HepG2 (cell line): ENCODE measurements around the gene JPH4. TPM values are rescaled to one million over a fixed set of nuclear protein-coding genes. Genes with fewer than 3 reads are reported as not detected.

ENCODE experiments used
- ERF ChIP-seq: IDR thresholded peaks from 2 replicates; pipeline ENCODE4 v1.6.1; 2018; ENCODE audit warnings: missing biosample characterization, missing genetic modification reagents
- KLF6 ChIP-seq: IDR thresholded peaks from 2 replicates; pipeline ENCODE4 v1.8.0; 2016; ENCODE audit warnings: missing biosample characterization, missing genetic modification reagents
- REPIN1 ChIP-seq: sonication (generic); formaldehyde crosslinking; IDR thresholded peaks from 2 replicates; pipeline ENCODE4 v1.8.0; 2022; ENCODE audit warnings: missing genetic modification reagents, low read depth, mild to moderate bottlenecking, borderline replicate concordance
- SMC3 ChIP-seq: IDR thresholded peaks from 2 replicates; pipeline ENCODE4 v1.6.1; 2011; ENCODE audit warnings: low read length, improper control_type of control experiment
- SMYD3 ChIP-seq: sonication (generic); formaldehyde crosslinking; IDR thresholded peaks from 2 replicates; pipeline ENCODE4 v1.8.1; 2023; ENCODE audit warnings: mild to moderate bottlenecking, missing genetic modification reagents
- ZNF138 ChIP-seq: sonication (generic); formaldehyde crosslinking; IDR thresholded peaks from 2 replicates; pipeline ENCODE4 v1.5.0; 2020; ENCODE audit warnings: mild to moderate bottlenecking, low read depth, missing genetic modification reagents
- ZNF20 ChIP-seq: sonication (generic); formaldehyde crosslinking; IDR thresholded peaks from 2 replicates; pipeline ENCODE4 v1.4.0; 2020; ENCODE audit warnings: mild to moderate bottlenecking, moderate library complexity, missing genetic modification reagents
- ZNF296 ChIP-seq: sonication (generic); formaldehyde crosslinking; conservative IDR thresholded peaks from 2 replicates; pipeline ENCODE4 v1.5.0; 2020; ENCODE audit warnings: mild to moderate bottlenecking, missing genetic modification reagents
- ZNF660 ChIP-seq: sonication (generic); formaldehyde crosslinking; IDR thresholded peaks from 2 replicates; pipeline ENCODE4 v1.5.1; 2020; ENCODE audit warnings: mild to moderate bottlenecking, low read depth, missing genetic modification reagents, borderline replicate concordance
- ZSCAN29 ChIP-seq: sonication (generic); formaldehyde crosslinking; conservative IDR thresholded peaks from 2 replicates; pipeline ENCODE4 v1.4.0; 2020; ENCODE audit warnings: mild to moderate bottlenecking, missing genetic modification reagents
- polyA plus RNA-seq, 8 experiments: library from polyadenylated mRNA; depleted of rRNA in 3 of 8; stranded (reverse) in 7 of 8; unstranded in 1 of 8; fragments of >200 nt; fragmentation: Illumina TruSeq in 4 of 8; extraction: Trizol in 4 of 8; gene quantifications; 2 replicates each; pipeline versions ENCODE4 v1.2.1 to v1.2.3, GENCODE V29; 2011 to 2016; ENCODE audit warnings: low read depth in 4 of 8, missing spikeins in 1 of 8, mixed read lengths in 1 of 8; ENCODE audit not compliant: insufficient read depth in 1 of 8
- total RNA-seq, 5 experiments: library from RNA; depleted of rRNA; stranded (reverse); fragments of >200 nt; fragmentation: Illumina TruSeq; extraction: Trizol; gene quantifications; 2 replicates each; pipeline ENCODE4 v1.2.3, GENCODE V29; 2016; ENCODE audit warnings: low read depth in 1 of 5
- TF ChIP-seq, protein P1 (sequence below): sonication (generic); formaldehyde crosslinking; IDR thresholded peaks from 2 replicates; pipeline ENCODE4 v1.4.0; 2020; ENCODE audit warnings: mild to moderate bottlenecking, missing genetic modification reagents
- TF ChIP-seq, protein P2 (sequence below): sonication (generic); formaldehyde crosslinking; IDR thresholded peaks from one replicate; pipeline ENCODE4 v1.5.1; 2020; ENCODE audit warnings: mild to moderate bottlenecking, missing genetic modification reagents; ENCODE audit errors: not compliant biosample characterization

Gene JPH4
- total and polyA plus RNA-seq, 2 of the 13 experiments (the other 11 are each of a cell fraction or from before 2014, with no cell fraction given): 0.08 to 0.22 TPM

DNA sequence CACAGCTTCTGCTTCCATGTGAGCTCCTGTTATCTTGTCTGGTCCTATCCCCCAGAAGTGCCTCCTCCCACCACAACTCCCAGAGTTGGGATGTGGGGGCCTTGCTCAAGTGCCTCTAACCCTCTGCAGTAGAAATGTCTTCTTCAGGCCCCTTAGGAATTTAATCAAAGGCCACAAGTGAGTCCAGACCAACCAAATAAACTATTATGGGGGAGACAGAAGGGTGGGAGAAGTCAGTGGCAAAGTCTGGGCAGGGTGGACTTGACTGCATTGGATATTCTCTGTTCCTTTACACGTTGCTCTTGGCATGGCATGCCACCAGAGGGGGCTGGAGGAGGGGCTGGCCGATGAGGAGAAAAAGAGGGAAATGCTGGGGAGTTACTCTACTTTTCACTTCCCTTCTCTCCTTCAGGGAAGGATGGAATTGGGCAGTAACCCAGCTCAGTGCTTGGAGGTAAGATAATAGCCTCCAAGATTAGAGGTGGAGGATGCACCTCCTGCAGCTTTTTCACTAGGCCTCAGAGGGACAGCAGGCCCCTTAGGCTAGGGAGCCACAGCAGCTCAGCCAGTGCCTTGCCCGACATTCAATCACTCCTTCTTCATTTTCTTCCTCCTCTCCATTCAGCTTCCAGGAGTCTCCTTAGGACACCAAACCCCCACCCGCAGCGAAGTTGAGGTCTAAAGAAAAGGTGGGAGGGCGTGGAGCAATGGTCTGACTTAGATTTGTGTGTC is 9.8 kb downstream of the JPH4 start (continued):
- TF ChIP-seq, protein P1, sequence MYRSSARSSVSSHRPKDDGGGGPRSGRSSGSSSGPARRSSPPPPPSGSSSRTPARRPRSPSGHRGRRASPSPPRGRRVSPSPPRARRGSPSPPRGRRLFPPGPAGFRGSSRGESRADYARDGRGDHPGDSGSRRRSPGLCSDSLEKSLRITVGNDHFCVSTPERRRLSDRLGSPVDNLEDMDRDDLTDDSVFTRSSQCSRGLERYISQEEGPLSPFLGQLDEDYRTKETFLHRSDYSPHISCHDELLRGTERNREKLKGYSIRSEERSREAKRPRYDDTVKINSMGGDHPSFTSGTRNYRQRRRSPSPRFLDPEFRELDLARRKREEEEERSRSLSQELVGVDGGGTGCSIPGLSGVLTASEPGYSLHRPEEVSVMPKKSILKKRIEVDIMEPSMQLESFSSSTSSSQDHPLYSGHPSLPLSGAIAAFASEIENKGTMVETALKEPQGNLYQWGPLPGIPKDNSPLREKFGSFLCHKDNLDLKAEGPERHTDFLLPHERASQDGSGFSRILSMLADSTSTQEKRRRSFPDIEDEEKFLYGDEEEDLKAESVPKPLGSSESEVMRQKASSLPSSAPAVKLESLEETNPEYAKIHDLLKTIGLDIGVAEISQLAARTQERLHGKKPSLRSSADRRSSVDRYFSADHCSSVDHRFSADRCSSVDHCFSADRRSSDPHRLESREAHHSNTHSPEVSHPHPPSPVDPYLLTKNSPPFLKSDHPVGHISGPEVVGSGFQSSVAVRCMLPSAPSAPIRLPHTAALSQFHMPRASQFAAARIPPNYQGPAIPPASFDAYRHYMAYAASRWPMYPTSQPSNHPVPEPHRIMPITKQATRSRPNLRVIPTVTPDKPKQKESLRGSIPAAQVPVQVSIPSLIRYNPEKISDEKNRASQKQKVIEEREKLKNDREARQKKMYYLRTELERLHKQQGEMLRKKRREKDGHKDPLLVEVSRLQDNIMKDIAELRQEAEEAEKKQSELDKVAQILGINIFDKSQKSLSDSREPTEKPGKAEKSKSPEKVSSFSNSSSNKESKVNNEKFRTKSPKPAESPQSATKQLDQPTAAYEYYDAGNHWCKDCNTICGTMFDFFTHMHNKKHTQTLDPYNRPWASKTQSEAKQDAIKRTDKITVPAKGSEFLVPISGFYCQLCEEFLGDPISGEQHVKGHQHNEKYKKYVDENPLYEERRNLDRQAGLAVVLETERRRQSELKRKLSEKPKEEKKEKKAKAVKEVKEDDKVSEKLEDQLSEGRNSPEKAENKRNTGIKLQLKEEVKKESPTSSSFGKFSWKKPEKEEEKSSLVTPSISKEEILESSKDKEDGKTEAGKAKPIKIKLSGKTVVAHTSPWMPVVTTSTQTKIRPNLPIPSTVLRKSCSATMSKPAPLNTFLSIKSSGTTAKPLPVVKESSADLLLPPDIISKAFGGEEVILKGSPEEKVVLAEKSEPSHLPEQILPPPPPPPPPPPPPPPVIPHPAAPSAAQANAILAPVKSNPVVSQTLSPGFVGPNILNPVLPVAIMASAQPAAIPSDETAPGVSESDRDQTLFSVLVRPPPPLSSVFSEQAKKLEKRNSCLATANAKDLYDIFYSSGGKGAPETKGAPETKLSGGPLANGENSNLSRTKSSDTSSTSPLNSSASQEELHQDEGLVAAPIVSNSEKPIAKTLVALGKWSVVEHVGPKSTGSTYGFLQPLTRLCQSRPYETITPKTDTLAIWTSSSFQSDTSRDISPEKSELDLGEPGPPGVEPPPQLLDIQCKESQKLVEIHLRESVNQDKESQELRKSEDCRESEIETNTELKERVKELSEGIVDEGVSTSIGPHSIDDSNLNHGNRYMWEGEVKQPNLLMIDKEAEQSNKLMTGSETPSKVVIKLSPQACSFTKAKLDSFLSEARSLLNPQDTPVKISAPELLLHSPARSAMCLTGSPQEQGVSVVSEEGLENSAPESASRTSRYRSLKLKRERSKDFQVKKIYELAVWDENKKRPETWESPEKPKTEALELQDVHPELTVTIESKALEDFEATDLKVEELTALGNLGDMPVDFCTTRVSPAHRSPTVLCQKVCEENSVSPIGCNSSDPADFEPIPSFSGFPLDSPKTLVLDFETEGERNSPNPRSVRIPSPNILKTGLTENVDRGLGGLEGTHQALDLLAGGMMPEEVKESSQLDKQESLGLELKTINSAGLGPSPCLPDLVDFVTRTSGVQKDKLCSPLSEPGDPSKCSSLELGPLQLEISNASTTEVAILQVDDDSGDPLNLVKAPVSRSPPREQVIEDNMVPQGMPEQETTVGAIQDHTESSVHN: 0 out of 2 replicates have a peak, but pooled peaks have one; percentile 4
- TF ChIP-seq ZNF660 (CRISPR knock-in tag): no peak
- TF ChIP-seq, protein P2, sequence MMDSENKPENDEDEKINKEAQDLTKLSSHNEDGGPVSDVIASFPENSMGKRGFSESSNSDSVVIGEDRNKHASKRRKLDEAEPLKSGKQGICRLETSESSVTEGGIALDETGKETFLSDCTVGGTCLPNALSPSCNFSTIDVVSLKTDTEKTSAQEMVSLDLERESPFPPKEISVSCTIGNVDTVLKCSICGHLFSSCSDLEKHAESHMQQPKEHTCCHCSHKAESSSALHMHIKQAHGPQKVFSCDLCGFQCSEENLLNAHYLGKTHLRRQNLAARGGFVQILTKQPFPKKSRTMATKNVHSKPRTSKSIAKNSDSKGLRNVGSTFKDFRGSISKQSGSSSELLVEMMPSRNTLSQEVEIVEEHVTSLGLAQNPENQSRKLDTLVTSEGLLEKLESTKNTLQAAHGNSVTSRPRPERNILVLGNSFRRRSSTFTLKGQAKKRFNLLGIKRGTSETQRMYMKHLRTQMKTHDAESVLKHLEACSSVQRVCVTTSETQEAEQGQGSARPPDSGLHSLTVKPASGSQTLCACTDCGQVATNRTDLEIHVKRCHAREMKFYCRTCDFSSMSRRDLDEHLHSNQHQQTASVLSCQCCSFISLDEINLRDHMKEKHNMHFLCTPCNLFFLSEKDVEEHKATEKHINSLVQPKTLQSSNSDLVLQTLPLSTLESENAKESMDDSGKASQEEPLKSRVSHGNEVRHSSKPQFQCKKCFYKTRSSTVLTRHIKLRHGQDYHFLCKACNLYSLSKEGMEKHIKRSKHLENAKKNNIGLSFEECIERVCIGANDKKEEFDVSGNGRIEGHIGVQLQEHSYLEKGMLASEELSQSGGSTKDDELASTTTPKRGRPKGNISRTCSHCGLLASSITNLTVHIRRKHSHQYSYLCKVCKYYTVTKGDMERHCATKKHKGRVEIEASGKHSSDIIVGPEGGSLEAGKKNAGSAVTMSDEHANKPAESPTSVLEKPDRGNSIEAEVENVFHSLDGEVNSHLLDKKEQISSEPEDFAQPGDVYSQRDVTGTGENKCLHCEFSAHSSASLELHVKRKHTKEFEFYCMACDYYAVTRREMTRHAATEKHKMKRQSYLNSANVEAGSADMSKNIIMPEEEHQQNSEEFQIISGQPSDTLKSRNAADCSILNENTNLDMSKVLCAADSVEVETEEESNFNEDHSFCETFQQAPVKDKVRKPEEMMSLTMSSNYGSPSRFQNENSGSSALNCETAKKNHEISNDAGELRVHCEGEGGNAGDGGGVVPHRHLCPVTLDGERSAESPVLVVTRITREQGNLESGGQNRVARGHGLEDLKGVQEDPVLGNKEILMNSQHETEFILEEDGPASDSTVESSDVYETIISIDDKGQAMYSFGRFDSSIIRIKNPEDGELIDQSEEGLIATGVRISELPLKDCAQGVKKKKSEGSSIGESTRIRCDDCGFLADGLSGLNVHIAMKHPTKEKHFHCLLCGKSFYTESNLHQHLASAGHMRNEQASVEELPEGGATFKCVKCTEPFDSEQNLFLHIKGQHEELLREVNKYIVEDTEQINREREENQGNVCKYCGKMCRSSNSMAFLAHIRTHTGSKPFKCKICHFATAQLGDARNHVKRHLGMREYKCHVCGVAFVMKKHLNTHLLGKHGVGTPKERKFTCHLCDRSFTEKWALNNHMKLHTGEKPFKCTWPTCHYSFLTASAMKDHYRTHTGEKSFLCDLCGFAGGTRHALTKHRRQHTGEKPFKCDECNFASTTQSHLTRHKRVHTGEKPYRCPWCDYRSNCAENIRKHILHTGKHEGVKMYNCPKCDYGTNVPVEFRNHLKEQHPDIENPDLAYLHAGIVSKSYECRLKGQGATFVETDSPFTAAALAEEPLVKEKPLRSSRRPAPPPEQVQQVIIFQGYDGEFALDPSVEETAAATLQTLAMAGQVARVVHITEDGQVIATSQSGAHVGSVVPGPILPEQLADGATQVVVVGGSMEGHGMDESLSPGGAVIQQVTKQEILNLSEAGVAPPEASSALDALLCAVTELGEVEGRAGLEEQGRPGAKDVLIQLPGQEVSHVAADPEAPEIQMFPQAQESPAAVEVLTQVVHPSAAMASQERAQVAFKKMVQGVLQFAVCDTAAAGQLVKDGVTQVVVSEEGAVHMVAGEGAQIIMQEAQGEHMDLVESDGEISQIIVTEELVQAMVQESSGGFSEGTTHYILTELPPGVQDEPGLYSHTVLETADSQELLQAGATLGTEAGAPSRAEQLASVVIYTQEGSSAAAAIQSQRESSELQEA (CRISPR knock-in tag): peak; percentile 44
- TF ChIP-seq ZSCAN29 (CRISPR knock-in tag): 0 out of 2 replicates have a peak, but pooled peaks have one; percentile 44
- peak; percentile 32; the same call in 1 of the 2 replicates for TF ChIP-seq ERF (CRISPR knock-in tag)
- peak; percentile 86 for TF ChIP-seq SMC3
- TF ChIP-seq ZNF138: no peak
- TF ChIP-seq ZNF20 (CRISPR knock-in tag): no peak
- TF ChIP-seq ZNF296 (CRISPR knock-in tag): no peak
- TF ChIP-seq KLF6: no peak
- TF ChIP-seq SMYD3: peak; percentile 85; the same call in 1 of the 2 replicates
- peak; percentile 53; the same call in 1 of the 2 replicates for TF ChIP-seq REPIN1 (CRISPR knock-in tag)
